Natural killer cell (primary cell): ENCODE measurements around the gene KIFC3. TPM values are rescaled to one million over a fixed set of nuclear protein-coding genes. Genes with fewer than 3 reads are reported as not detected.

ENCODE experiments used
- ATAC-seq, 3 donors: fragments of 150-1000 bp in 2 of 3; fragments of 200-7000 bp in 1 of 3; cut with Tn5 transposase; 1 replicate in 1 of 3; 2 replicates in 2 of 3; pipeline ENCODE4 v1.10.0; 2021; ENCODE audit warnings: mild to moderate bottlenecking in 2 of 3, moderate library complexity in 2 of 3
- DNase-seq, 2 donors: peaks; one replicate each; pipeline versions ENCODE4 v3.0.0 to v3.0.0-alpha.2; 2013 to 2021; ENCODE audit warnings: mixed read lengths in 1 of 2
- H3K27ac ChIP-seq: one replicate; pipeline ENCODE4 v1.5.1; 2013; ENCODE audit warnings: mild to moderate bottlenecking, low read length
- H3K27me3 ChIP-seq: one replicate; pipeline ENCODE4 v1.6.1; 2013; ENCODE audit warnings: low read length; ENCODE audit not compliant: control insufficient read depth, insufficient read depth
- H3K36me3 ChIP-seq: one replicate; pipeline ENCODE4 v1.6.1; 2013; ENCODE audit warnings: low read length; ENCODE audit not compliant: control insufficient read depth, insufficient read depth
- H3K4me1 ChIP-seq: one replicate; pipeline ENCODE4 v1.6.1; 2013; ENCODE audit warnings: low read length; ENCODE audit not compliant: control insufficient read depth, insufficient read depth
- H3K4me3 ChIP-seq: one replicate; pipeline ENCODE4 v1.5.1; 2013; ENCODE audit warnings: low read length
- H3K9me3 ChIP-seq: one replicate; pipeline ENCODE4 v1.6.1; 2013; ENCODE audit warnings: low read length; ENCODE audit not compliant: control insufficient read depth, insufficient read depth
- H3K27ac Mint-ChIP-seq, 2 donors: one replicate each; pipeline ENCODE4 v1.8.0; 2022; ENCODE audit warnings: mild to moderate bottlenecking in 2 of 2, mixed read lengths in 2 of 2, moderate library complexity in 1 of 2
- H3K27me3 Mint-ChIP-seq, 2 donors: one replicate each; pipeline ENCODE4 v1.8.0; 2022; ENCODE audit warnings: low read depth in 2 of 2, mixed read lengths in 2 of 2
- H3K36me3 Mint-ChIP-seq: one replicate; pipeline ENCODE4 v1.8.0; 2022; ENCODE audit warnings: mixed read lengths
- H3K4me1 Mint-ChIP-seq, 2 donors: one replicate each; pipeline ENCODE4 v1.8.0; 2022; ENCODE audit warnings: mixed read lengths in 2 of 2
- H3K4me3 Mint-ChIP-seq: one replicate; pipeline ENCODE4 v1.8.0; 2022; ENCODE audit warnings: mild to moderate bottlenecking, moderate library complexity, mixed read lengths
- H3K9me3 Mint-ChIP-seq, 2 donors: one replicate each; pipeline ENCODE4 v1.8.0; 2022; ENCODE audit warnings: mixed read lengths in 2 of 2
- WGBS: methylation state at CpG from one replicate; pipeline ENCODE4 v1.1.7; 2013; ENCODE audit warnings: missing lambda C conversion rate; ENCODE audit not compliant: insufficient coverage; 5-methylcytosine and 5-hydroxymethylcytosine counted together
- intact Hi-C: fragments of 100-400 bp; cut with micrococcal nuclease; formaldehyde crosslinking; loops from one replicate; pipeline ENCODE4 v1.14.2; 2022
- total RNA-seq, 4 donors: library from RNA; stranded (reverse); fragments of 120-200 nt in 1 of 4; gene quantifications; one replicate each; pipeline versions ENCODE4 v1.2.3 to v1.2.4, GENCODE V29; 2013 to 2022
- TF ChIP-seq, protein P1 (sequence below): fragments of 200-600 bp; IDR thresholded peaks from one replicate; pipeline ENCODE4 v1.8.0; 2022; ENCODE audit warnings: antibody characterized with exemption

Gene KIFC3
- total RNA-seq, 3 donors from 2014 or later (not counting 1 experiment from before 2014, with no cell fraction given): 54.2 to 106 (median 84.9) TPM

DNA sequence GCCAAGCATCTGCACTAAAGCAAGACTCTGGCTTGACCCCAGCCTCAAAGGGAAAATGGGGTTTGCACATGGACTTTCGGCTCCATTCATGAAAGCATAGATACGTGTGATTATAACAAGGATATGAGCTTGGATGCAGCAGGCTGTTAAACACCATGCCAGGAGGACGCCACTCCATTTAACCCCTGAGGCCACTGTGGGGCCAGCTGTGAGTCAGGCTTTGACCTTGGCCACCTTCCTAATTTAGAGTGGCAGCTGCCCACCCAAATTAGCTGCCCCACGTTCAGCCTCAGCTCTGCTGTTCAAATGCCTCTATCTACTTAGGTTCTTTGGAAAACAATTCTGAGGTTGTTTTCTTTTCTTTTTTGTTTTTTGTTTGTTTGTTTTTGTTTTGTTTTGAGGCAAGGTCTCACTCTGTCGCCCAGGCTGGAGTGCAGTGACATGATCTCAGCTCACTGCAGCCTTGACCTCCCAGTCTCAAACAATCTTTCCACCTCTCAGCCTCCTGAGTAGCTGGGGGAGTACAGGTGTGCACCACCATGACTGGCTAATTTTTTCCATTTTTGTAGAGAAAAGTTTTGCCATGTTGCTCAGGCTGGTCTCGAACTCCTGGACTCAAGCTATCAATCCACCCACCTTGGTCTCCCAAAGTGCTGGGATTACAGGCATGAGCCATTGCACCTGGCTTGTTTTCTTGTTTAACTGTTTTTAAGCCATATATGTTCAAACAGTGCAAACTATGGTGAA is 23.2 kb upstream of the KIFC3 start:
- H3K9me3 Mint-ChIP-seq: no peaks in the 10 kb centered on the region
- intact Hi-C loops: no loop called here
- no peak overlapping the region for H3K27ac ChIP-seq
- H3K27me3 Mint-ChIP-seq: peaks cover 0 to 6% of the 10 kb centered on the region in 2 donors
- no peaks in the 10 kb centered on the region for H3K4me1 ChIP-seq
- no peaks in the 10 kb centered on the region for H3K36me3 Mint-ChIP-seq
- TF ChIP-seq, protein P1, sequence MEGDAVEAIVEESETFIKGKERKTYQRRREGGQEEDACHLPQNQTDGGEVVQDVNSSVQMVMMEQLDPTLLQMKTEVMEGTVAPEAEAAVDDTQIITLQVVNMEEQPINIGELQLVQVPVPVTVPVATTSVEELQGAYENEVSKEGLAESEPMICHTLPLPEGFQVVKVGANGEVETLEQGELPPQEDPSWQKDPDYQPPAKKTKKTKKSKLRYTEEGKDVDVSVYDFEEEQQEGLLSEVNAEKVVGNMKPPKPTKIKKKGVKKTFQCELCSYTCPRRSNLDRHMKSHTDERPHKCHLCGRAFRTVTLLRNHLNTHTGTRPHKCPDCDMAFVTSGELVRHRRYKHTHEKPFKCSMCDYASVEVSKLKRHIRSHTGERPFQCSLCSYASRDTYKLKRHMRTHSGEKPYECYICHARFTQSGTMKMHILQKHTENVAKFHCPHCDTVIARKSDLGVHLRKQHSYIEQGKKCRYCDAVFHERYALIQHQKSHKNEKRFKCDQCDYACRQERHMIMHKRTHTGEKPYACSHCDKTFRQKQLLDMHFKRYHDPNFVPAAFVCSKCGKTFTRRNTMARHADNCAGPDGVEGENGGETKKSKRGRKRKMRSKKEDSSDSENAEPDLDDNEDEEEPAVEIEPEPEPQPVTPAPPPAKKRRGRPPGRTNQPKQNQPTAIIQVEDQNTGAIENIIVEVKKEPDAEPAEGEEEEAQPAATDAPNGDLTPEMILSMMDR: no peak
- no peaks in the 10 kb centered on the region for H3K36me3 ChIP-seq
- H3K27me3 ChIP-seq: no peaks in the 10 kb centered on the region
- no peak overlapping the region for H3K4me3 ChIP-seq
- DNase-seq (no peak), ATAC-seq (no peak)
- H3K27ac Mint-ChIP-seq: no peak overlapping the region
- WGBS: 87% methylated on average over 6 of the region's 6 CpGs
- H3K4me3 Mint-ChIP-seq: no peak overlapping the region
- no peaks in the 10 kb centered on the region for H3K4me1 Mint-ChIP-seq
- no peaks in the 10 kb centered on the region for H3K9me3 ChIP-seq

DNA sequence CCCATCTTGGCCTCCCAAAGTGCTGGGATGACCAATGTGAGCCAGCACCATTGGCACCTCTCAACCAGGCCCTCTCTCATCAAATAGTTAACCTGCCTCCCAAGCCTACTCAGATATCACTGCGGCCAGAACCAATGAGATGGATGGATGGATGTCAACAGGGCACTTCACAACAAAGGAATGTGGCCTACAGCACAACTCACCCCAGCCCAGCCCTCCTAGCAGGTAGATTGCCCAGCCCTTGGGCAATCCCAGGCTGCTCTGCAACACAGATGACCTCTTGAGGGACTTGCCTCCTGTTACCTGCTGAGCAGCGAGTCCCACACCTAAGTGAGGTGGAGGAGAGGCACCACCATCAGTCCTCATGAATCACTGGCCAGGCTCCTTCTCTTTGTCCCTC is 22.6 kb upstream of the KIFC3 start:
- H3K36me3 Mint-ChIP-seq: no peaks in the 10 kb centered on the region
- Histone ChIP-seq H3K4me1 (no peaks in the 10 kb centered on the region), H3K36me3 (no peaks in the 10 kb centered on the region), H3K4me3 (no peak overlapping the region), H3K27ac (no peak overlapping the region), H3K27me3 (no peaks in the 10 kb centered on the region), H3K9me3 (no peaks in the 10 kb centered on the region)
- intact Hi-C loops: no loop called here
- 100% methylated on average over 2 of the region's 2 CpGs for WGBS
- no peak overlapping the region for H3K27ac Mint-ChIP-seq
- no peak overlapping the region for H3K4me3 Mint-ChIP-seq
- DNase-seq (no peak), ATAC-seq (no peak)
- no peaks in the 10 kb centered on the region for H3K4me1 Mint-ChIP-seq
- peaks cover 0 to 6% of the 10 kb centered on the region in 2 donors for H3K27me3 Mint-ChIP-seq
- no peaks in the 10 kb centered on the region for H3K9me3 Mint-ChIP-seq
- TF ChIP-seq, protein P1: no peak

DNA sequence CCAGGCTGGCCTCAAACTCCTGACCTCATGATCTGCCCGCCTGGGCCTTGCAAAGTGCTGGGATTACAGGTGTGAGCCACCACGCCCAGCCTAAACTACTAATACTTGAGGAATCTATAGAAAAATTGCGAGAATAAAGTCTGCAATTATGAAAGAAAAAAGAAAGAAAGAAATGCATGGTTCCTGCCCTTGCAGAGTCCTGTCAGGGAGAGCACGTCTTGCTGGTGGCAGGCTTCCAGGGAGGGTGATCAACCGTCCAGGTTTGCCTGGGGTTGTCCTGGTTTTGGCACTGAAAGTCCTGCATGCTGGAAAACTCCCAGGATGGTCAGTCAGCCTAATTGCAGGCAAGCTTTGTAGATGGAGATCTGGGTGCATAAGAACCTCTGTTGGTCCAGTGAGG is 21.5 kb upstream of the KIFC3 start:
- H3K4me3 Mint-ChIP-seq: no peak overlapping the region
- peaks cover 0 to 6% of the 10 kb centered on the region in 2 donors for H3K27me3 Mint-ChIP-seq
- no peaks in the 10 kb centered on the region for H3K4me1 Mint-ChIP-seq
- TF ChIP-seq, protein P1: no peak
- H3K27ac ChIP-seq: no peak overlapping the region
- DNase-seq (no peak), ATAC-seq (no peak)
- no peaks in the 10 kb centered on the region for H3K27me3 ChIP-seq
- H3K4me3 ChIP-seq: no peak overlapping the region
- 94% methylated on average over 5 of the region's 5 CpGs for WGBS
- H3K27ac Mint-ChIP-seq: no peak overlapping the region
- H3K9me3 Mint-ChIP-seq: no peaks in the 10 kb centered on the region
- intact Hi-C loops: no loop called here
- H3K36me3 Mint-ChIP-seq: no peaks in the 10 kb centered on the region
- H3K4me1 ChIP-seq: no peaks in the 10 kb centered on the region
- no peaks in the 10 kb centered on the region for H3K9me3 ChIP-seq
- H3K36me3 ChIP-seq: no peaks in the 10 kb centered on the region

DNA sequence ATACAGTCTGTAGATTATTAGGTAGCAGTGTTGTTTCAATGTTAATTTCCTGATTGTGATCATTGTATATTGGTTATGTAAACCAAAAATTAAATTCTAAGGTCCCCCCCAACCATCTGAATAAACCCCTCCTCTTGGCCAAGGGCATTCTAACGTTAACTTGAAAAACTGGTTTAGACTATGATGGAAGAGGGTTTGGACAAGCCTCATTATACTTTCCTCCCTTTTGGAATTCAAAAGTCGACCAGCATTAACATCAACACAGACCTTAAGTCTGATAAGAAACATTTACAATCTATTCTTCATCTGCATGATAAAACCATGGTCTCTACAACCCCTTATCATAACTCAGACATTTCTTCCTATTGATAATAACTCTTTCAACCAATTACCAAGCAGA is 20.6 kb upstream of the KIFC3 start:
- 60% methylated on average over 1 of the region's 2 CpGs for WGBS
- Histone ChIP-seq H3K27me3 (no peaks in the 10 kb centered on the region), H3K27ac (no peak overlapping the region), H3K4me1 (no peaks in the 10 kb centered on the region), H3K9me3 (no peaks in the 10 kb centered on the region), H3K4me3 (no peak overlapping the region), H3K36me3 (no peaks in the 10 kb centered on the region)
- H3K4me1 Mint-ChIP-seq: peaks cover 0 to 3% of the 10 kb centered on the region in 2 donors
- no peaks in the 10 kb centered on the region for H3K36me3 Mint-ChIP-seq
- no peaks in the 10 kb centered on the region for H3K9me3 Mint-ChIP-seq
- H3K27me3 Mint-ChIP-seq: peaks cover 0 to 6% of the 10 kb centered on the region in 2 donors
- ATAC-seq: no peak
- no peak overlapping the region for H3K27ac Mint-ChIP-seq
- no peak for DNase-seq
- intact Hi-C loops: no loop called here
- TF ChIP-seq, protein P1: no peak
- no peak overlapping the region for H3K4me3 Mint-ChIP-seq
